ENCODE results near the gene UBE3C.
"Not testable (repeated sequence)": the region's sequence is repeated elsewhere in the genome, so short reads cannot be mapped to it uniquely, and the experiment has no call there.

The UBE3C gene

DNA sequence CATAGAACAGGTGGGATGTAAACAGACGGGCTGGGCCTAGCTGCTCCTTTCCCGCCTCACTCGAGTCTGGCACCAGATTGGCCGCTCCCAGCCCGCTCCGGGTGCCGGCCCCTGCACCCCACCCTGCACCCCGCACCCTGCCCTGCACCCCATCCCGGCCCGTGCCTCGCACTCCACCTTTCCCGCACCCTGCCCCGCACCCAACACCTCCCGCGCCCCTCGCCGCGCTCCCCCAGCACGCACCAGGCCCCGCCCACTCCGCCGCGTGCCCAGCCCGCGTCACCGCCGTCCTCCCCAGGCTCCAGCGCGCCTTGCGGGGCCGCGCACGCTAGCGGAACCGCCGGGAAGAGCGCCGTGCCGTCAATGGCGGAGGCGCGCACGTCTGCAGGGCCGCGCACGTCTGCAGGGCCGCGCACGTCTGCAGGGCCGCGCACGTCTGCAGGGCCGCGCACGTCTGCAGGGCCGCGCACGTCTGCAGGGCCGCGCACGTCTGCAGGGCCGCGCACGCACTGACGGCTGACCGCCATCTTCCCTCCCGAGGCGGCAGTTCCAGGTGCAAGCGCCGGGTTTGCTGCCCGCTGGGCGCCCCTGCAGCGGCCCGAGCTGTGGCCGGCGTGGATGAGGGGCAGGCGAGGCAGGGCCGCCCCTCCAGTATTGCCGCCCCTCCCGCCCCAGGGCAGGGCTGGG, at the start of gene UBE3C:
Gene UBE3C (plus strand): TSS at position 503 of the 687 bp plus-strand sequence. CDS start 347 bp downstream, outside the sequence.
- peak; percentile 74 for DNase-seq

DNA sequence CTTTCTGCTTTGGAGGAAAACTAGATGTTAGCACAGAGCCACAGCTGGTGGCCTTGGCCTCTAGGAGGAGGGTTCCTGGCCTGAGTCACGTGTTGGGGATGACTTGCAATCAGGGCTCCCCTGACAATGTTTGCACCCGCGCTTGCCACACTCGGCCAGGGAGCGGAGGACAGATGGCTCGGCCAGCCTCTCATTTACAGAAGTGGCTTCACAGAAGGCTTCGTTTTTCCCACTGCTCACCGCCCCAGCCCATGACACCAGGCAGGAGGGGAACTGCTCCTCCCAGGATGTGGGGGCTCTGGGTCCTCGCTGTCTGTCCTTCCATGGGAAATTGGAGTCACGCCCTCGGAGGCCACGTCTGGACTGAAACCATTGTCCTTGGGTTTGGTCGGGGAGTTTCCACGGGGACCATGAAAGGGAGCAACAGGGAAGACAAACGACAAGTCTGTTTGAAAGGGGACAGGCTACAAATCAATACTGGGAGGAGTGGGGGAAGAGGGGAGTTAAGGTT, 49.6 kb upstream of the UBE3C start:
- DNase-seq: no peak

DNA sequence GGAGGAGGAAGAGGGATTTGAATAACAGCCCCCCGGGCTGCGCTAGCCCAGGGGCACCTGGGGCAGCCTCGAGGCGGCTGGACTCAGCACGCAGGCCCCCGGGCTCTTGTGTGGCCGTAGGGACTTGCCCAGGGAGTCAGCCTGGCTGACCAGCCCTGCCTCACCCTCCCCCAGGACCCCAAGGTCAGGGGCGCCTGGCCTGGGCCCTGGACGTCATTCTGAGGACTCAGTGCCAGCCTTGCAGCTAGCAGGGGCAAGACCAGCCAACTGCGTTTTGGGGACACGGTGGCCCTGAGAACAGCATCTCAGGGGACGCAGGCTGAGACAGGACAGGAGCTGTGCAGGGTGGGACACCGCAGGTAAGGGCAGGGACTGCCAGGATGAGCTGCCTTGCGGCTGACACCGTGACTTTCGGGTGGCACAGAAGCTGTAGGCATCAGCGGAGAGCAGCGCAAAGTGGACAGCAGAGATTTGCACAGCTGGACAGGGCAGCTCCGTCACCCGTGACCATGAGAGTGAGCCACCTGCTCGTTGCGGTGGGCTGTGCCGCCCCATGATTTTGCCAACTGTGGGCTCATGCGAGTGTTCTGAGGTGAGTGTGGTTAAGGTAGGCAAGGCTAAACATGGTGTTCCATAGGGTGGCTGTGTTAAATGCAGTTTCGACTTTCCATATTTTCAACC, 48.1 kb upstream of the UBE3C start:
- DNase-seq: no peak

DNA sequence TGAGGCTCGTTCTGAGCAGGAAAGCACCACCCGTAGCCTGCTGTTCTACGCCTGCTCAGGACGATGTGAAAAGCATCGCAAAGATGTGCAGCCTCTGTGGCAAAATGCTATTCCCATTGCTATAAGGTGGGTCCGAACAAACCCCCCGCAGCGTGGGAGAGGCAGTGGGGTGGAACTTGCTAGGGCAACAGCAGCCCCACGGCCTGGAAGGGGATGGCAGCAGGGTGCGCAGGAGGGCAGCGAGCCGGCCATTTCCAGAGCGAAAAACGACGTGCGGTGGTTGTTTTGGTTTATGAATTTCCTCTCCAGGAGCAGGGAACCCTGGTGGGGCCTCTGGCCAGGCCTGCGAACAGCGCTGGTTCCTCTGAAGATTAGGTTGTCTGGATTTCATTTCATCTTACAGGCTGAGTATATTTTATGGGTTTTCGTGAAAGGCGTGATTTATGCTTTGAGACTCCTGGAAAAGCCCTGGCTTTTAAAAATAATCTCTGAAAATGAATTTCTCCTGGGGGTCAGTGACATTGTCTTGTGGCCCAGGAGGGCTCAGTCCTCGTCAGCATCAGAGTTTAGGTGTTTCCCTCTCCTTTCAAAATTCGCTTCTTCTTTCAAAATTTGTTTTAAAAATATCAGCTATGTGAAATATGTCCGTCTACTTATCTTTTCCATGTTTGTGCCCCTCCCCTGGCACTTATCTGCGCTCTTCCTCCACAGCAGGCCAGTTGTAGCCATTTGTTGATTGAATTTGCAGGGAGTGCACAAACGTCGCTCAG, 42.3 kb upstream of the UBE3C start:
- peak; percentile 38 for DNase-seq

DNA sequence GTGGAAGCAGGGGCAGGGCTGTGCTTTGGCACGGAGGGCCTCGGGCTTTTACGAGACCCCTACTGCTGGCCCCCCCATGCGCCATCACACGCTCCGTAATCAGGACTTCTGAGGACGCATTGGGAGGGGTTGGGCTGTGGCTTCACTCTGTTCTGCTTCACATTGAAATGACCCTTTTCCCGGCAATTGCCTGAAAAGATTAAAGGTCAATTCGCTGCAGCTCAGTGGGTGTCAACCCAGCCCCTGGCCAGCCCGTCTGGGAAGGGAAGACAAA, 41.7 kb upstream of the UBE3C start:
- DNase-seq: no peak

DNA sequence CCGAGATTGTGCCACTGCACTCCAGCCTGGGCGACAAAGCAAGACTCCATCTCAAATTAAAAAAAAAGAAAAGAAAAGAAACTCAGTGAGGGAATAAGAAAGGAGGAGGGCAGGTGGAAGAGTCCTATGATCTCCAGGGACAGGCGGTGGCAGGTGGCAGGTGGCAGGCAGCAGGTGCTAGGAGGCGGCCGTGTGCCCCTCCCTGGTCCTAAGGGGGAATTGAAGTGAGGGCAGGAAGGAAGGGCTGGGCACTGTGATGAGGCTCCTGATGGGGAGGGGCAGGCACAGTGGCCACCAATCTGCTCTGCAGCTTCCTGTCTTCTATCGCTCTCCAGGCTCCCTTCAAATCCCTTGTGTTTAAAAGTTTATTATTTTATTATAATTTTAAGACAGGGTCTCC, 41.2 kb upstream of the UBE3C start:
- peak; percentile 81 for DNase-seq

DNA sequence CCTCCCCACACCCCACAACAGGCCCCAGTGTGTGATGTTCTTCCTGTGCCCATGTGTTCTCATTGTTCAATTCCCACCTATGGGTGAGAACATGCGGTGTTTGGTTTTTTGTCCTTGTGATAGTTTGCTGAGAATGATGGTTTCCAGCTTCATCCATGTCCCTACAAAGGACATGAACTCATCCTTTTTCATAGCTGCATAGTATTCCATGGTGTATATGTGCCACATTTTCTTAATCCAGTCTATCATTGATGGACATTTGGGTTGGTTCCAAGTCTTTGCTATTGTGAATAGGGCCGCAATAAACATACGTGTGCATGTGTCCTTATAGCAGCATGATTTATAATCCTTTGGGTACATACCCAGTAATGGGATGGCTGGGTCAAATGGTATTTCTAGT, 38.7 kb upstream of the UBE3C start:
- DNase-seq: not testable (repeated sequence)

DNA sequence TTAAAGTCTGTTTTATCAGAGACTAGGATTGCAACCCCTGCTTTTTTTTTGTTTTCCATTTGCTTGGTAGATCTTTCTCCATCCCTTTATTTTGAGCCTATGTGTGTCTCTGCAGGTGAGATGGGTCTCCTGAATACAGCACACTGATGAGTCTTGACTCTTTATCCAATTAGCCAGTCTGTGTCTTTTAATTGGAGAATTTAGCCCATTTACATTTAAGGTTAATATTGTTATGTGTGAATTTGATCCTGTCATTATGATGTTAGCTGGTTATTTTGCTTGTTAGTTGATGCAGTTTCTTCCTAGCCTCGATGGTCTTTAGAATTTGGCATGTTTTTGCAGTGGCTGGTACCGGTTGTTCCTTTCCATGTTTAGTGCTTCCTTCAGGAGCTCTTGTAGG, 35.1 kb upstream of the UBE3C start:
- DNase-seq: not testable (repeated sequence)

DNA sequence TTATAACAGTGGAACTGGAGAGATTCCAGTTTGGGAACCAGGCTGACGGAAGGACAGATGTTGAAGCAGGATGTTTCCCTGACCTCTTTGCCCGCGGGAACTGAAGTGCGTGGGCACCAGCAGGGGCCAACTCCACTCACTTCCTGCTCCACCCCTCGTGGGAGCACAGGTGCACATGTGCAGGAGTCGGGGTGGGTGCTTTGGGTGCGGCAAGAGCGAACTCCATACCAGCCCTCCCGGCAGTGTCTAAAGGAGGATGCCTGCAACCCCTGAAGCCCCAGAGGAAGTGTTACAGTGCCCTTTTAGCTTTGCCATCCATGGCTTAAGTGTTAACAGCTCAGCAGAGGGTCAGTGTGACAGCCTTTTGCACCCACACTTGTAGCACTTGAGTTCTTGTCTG, 27.4 kb upstream of the UBE3C start:
- peak; percentile 2 for DNase-seq

DNA sequence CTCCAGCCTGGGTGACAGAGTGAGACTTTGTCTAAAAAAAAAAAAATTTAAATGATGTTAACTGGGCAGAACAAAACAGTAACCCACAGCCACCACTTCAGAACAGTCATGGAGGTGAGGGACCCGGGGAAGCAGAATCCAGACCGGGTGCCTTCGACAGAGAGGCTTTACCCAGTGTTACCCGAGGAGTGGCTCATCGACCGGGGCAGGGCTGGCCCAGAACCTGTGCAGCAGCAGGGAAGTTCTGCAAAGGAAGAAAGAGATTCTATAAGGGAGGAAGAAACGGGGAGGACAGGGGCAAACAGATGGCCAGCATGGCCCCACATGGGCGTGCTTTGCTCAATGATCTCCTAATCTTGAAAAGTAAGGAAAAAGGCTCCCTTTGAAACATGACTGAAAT, 26.0 kb upstream of the UBE3C start:
- no peak for DNase-seq

DNA sequence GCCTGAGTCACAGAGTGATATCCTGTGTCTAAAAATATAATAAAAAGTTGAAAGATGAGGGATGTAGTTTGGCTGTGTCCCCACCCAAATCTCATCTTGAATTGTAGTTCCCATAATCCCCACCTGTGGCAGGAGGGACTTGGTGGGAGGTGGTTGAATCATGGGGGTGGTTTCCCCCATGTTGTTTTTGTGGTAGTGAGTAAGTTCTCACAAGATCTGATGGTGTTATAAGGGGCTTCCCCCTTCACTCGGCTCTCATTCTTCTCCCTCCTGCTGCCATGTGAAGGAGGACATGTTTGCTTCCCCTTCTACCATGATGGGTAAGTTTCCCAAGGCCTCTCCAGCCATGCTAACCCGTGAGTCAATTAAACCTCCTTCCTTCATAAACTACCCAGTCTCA, 25.1 kb upstream of the UBE3C start:
- no peak for DNase-seq

DNA sequence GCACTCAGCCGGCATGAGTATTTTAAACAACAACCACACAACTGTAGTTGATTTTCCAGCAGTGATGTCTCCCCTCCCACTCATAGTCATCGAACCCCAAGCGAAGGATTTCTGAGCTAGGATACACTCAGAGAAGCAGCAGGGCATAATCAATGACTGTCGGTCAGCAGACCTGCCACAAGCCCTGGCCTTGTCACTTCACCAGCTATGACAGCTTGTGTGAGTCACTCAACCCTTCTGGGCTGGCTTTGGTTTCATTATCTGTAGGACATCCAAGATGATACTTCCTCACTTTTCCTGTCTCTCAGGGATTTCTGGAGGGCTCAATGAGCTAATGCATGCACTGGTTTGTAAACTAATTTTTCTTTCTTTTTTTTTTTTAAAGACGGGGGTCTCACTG, 22.0 kb upstream of the UBE3C start:
- DNase-seq: no peak

DNA sequence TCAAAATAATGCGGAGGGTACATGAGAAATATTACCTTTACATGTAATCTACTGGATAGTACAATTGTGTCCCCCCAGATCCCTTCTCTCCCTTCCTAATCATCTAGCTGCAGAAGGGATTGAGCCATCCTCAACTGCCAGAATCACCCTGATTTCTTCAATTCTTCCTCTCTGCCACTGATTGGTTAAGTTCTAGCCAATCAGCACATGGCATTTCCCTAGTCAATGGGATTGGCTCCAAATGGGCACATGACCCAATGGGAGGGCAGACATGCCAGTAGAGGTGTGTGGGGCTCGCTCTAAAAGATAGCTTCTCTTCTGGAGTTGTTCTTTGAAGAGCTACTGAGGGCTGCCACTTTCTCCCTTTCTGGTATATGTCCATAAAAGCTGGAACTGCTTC, 20.9 kb upstream of the UBE3C start:
- no peak for DNase-seq

DNA sequence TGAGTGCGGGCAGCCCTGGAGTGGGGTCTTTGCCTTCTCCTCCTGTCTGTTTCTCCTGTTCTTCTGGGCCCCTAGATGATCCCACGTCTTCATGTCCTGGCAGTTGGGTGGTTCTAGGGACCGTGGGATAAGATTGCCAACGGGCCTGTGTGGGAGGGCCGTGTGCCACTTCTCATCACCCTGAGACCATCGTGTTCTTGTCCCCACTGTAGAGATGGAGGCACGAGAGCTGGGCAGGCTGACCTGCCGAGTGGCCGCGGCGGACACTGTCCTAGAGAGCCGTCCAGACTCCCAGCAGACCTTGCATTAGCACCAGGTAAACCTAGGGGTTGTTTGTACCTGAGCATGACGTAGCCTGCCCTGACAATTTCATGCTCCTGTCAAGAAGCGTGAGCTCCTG, 18.5 kb upstream of the UBE3C start:
- DNase-seq: no peak

DNA sequence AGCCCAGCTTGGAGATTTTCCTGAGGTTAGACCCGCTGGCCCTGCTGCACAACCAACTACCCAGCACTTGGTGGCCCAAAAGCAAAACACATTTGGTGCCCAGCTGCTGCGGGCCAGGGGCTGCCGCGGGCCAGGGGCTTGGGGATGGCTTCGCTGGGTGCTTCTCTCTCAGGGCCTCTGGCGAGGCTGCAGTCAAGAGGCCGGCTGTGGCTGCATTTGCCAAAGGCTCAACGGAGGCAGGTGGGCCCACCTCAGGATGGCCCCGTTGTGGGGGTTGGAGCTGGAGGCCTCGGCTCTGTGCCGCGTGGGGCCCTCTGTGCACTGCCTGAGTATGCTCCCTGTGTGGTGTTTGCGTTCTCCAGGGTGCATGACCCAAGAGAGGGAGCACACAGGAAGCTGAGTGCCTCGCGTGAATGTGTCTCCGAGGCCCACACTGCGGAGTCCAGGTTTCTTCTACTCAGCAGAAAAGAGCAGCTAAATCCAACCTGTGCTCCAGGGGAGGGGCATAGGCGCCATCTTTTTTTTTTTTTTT, 17.5 kb upstream of the UBE3C start:
- no peak for DNase-seq

DNA sequence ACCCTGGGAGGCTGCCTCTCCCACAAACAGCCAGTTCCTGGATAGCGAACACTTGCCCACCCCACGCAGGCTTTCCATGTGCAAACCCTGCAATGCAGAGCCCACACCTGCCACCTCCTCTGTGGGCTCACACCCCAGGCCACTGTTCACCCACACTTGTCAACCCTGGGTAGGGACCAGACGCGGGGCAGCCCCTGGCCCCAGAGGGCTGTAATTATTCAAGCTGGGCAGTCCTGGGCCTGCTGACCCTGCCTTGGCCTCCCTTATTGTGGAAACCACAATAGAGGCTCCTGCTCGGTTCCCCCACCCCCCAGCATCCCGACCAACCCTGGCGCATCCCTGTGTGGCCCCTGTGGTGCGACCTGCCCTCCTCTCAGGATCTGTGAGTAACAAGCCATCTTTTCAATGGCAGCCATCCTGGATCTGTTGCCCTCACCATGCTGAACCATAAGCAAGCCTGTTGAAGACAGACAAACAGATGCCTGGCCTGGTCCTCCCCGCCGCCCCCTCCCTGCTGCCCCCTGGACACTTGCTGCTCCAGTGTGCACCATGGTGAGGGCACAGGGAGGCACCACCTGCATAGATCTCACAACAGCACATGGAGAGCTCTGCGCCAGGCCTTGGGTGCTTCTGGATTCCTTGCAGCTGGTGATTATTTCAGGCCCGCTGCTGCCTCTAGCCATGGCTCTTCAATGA, 15.8 kb upstream of the UBE3C start:
- DNase-seq: no peak

DNA sequence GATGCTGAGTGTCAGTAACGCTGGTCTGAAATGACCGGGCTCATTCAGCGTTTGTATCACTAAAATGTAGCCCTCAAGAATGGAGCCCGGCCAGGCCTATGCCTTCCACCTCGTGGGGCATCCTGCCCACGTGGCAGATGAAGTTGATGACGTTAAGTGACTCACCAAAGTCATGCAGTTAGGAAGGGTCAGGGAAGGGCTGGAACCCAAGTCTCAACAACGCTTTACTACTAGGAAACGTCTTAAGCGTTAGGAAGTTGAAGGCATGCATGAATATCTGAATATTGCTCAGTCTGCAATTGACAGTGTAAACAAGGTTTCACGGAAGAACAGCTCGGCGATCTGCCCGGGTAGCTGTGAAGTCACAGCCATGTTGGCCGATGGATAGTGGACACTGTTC, 14.0 kb upstream of the UBE3C start:
- DNase-seq: no peak

DNA sequence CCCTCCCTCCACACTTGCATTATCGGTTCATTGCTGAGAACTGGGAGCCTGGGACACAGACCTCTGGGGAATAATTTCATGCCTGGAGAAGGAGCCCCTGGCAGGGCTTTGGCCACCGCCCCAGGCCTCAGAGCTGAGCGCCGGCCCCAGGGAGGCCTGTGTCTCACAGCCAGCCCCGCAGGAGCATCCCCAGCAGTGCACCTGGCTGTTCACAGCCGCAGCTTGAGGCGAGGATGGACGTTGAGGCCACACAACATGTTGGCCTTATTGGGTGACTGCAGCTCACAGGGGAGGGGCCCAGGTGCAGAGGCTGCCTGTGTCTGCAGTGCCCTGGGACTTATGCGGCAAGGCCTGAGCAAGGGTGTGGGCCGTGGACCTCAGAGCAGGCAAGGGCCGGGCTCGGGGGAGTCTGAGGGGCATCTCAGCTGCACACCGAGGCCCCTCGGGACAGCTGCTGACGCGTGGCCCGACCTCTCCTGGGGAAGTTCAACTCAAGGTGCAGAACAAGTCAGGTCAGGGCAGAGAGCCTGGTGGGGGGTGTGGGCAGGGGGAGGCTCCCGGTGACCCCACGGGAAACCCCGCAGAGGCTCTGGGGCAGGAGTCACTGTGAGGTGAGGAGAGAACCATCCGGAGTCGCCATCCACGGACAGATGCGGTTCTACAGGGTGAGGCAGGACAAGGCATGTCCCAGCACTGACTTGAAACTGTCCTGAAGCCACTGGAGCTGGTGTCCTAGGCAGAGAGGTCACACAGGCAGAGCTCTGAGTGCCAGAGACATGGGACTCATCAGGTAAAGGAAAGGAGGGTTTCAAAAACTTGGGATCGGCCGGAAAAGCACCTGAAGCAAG, 13.1 kb upstream of the UBE3C start:
- DNase-seq: no peak

DNA sequence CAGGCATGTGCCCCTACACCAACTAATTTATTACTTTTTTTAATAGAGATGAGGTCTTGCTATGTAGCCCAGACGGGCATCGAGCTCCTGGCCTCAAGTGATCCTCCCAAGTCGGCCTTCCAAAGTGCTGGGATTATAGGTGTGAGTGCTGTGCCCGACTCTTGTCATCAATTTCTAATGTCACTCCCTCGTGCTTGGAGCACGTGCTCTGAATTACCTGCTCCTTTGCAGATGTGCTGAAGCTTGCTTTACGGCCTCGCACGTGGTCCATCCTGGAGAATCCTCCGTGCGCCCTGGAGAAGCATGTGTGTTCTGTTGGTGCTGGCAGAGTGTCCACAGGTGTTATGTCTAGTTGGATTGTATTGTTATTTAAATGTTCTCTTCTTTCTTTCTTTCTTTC, 11.8 kb upstream of the UBE3C start:
- no peak for DNase-seq

DNA sequence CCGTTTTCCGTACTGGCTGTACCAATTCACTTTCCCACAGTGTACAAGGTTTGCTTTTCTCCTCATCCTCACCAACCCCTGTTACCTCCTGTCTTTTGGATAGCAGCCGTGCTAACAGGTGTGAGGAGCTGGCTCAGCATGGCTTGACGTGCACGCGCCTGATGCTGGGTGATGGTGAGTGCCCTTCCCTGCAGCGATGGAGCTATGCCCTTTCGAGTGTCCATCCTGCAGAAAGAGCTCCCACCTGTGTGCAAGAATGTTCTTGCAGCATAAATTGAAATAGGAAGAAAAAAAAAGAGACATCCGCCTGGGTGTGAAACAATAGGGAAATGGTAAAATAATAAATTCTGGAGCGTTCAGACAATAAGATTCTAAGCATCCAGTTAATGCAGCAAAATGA, 9.5 kb upstream of the UBE3C start:
- peak; percentile 1 for DNase-seq

DNA sequence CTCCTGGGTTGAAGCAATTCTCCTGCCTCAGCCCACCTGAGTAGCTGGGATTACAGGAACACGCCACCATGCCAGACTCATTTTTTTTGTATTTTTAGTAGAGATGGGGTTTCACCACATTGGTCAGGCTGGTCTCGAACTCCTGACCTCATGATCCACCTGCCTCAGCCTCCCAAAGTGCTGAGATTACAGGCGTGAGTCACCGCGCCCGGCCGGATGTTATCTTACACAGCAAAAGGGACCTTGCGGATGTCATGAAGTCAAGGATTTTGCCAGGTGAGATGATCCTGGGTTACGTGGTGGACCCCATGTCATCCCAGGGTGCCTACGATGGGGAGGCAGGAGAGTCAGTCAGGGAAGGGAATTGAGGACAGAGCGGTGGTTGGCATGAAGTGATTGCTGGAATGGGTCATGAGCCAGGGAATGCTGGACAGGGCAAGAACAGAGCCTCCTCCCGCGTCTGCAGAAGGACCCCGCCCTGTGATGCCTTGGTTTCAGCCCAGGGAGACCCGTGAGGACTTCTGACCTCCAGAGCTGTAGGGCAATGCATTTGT, 8.7 kb upstream of the UBE3C start:
- DNase-seq: no peak

DNA sequence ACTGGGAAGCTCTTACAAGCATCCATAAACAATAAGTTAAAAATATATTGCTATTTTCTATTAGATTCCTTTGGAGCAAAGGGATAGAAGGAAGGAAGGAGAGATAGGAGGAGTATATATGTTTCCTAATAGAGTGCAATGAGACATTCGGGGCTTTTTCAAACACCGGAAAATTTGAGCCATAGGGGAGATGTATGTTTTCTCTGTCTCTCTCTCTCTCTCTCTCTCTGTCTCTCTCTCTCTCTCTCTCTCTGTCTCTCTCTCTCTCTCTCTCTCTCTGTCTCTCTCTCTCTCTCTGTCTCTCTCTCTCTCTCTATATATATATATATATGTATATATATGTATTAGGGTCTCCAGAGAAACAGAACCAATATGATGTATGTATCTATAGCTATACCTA, 7.9 kb upstream of the UBE3C start:
- not testable (repeated sequence) for DNase-seq
